Vagina (tissue), 2 donors: ENCODE measurements around the gene C1QTNF1. TPM values are rescaled to one million over a fixed set of nuclear protein-coding genes. Genes with fewer than 3 reads are reported as not detected.
A peak's percentile ranks its signal among the peaks of the same experiment; 100 is the strongest.
"Not testable (repeated sequence)": the region's sequence is repeated elsewhere in the genome, so short reads cannot be mapped to it uniquely, and the experiment has no call there.

Experiments used
- DNase-seq, 2 donors: peaks; one replicate each; pipeline ENCODE4 v3.0.0-alpha.2; 2017; ENCODE audit errors: extremely low spot score in 2 of 2
- H3K27ac ChIP-seq: fragments of 200-600 bp; sonication (generic); one replicate; pipeline ENCODE4 v1.5.1; 2019
- H3K27me3 ChIP-seq: fragments of 200-600 bp; sonication (generic); one replicate; pipeline ENCODE4 v1.5.1; 2019
- H3K36me3 ChIP-seq, 2 donors: fragments of 200-600 bp; sonication (generic); one replicate each; pipeline ENCODE4 v1.5.1; 2017 to 2019
- H3K4me1 ChIP-seq: fragments of 200-600 bp; sonication (generic); one replicate; pipeline ENCODE4 v1.5.1; 2019
- H3K4me3 ChIP-seq, 2 donors: fragments of 200-600 bp; sonication (generic); 1 replicate in 1 of 2; 2 replicates in 1 of 2; pipeline ENCODE4 v1.5.1; 2016 to 2019
- H3K9me3 ChIP-seq: fragments of 200-600 bp; sonication (generic); one replicate; pipeline ENCODE4 v1.5.1; 2019
- POLR2A ChIP-seq, 2 donors: fragments of 450-650 bp; IDR thresholded peaks; one replicate each; pipeline ENCODE4 v1.6.1; 2017; ENCODE audit warnings: antibody characterized with exemption in 2 of 2, mild to moderate bottlenecking in 2 of 2, moderate library complexity in 2 of 2
- POLR2AphosphoS5 ChIP-seq, 2 donors: sonication (generic); formaldehyde crosslinking; IDR thresholded peaks; one replicate each; pipeline ENCODE4 v1.9.0; 2017; ENCODE audit warnings: antibody characterized with exemption in 2 of 2, mild to moderate bottlenecking in 2 of 2, low read depth in 1 of 2; ENCODE audit not compliant: insufficient read depth in 1 of 2
- intact Hi-C: fragments of 100-400 bp; cut with DNase I; formaldehyde crosslinking; loops from one replicate; pipeline ENCODE4 v1.15.1; 2023
- total RNA-seq: library from RNA; depleted of rRNA; stranded (reverse); fragments of >200 nt; gene quantifications from one replicate; pipeline ENCODE4 v1.2.3, GENCODE V29; 2016
- TF ChIP-seq, protein P1 (sequence below), 3 experiments: fragments of 450-650 bp in 2 of 3; fragments of 200-600 bp in 1 of 3; sonication (generic) in 1 of 3; IDR thresholded peaks; one replicate each; pipeline ENCODE4 v1.5.1; 2017 to 2019; ENCODE audit warnings: antibody characterized with exemption in 3 of 3, mild to moderate bottlenecking in 2 of 3, moderate library complexity in 2 of 3

C1QTNF1 gene
- total RNA-seq, 1 donor from 2014 or later = 30.7 TPM

- TF ChIP-seq, protein P1, sequence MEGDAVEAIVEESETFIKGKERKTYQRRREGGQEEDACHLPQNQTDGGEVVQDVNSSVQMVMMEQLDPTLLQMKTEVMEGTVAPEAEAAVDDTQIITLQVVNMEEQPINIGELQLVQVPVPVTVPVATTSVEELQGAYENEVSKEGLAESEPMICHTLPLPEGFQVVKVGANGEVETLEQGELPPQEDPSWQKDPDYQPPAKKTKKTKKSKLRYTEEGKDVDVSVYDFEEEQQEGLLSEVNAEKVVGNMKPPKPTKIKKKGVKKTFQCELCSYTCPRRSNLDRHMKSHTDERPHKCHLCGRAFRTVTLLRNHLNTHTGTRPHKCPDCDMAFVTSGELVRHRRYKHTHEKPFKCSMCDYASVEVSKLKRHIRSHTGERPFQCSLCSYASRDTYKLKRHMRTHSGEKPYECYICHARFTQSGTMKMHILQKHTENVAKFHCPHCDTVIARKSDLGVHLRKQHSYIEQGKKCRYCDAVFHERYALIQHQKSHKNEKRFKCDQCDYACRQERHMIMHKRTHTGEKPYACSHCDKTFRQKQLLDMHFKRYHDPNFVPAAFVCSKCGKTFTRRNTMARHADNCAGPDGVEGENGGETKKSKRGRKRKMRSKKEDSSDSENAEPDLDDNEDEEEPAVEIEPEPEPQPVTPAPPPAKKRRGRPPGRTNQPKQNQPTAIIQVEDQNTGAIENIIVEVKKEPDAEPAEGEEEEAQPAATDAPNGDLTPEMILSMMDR (IDR thresholded peaks at IDR 0.05) = no peak
- TF ChIP-seq POLR2AphosphoS5 (IDR thresholded peaks at IDR 0.05; ENCODE audit: insufficient read depth in 1 of 2, low read depth in 1 of 2) (no peak), POLR2A (IDR thresholded peaks at IDR 0.05) (no peak)
Measured at GRCh38 chr17:79028496-79029326, 4.7 kb downstream of the C1QTNF1 start.

DNA sequence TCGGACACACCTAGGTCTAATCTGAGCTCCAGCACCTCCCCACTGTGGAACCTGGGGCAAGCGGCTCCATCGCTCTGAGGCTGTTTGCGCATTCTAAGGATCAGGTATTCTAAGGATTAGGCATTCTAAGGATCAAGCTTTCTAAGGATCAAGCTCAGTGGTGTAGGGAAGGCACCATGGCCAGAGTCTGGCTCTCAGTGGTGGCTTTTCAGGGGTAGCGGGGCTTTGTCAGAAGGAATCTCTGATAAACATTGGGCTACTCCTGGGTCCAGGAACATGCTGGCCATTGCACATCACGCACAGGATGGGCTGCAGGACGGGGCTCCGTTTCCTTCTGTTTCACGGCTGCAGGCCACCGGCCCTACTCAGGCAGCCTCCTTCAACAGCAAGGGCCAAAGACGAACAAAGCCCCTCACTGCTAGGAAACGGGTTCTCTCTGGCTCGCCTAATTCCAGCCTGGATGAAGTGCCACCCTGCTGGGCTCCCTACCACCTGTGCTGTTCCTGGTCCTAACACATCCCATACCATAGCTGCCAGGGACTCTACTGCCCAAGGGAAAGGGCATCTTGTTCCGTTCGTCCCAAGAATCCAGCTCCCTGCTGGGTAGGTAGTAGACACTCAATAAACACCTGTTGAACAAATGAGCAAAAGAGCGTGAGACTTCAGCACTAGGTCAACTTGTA lies 5.5 kb downstream of the C1QTNF1 start:
- TF ChIP-seq, protein P1 (IDR thresholded peaks at IDR 0.05) = no peak
- TF ChIP-seq POLR2A (IDR thresholded peaks at IDR 0.05) (no peak), POLR2AphosphoS5 (IDR thresholded peaks at IDR 0.05; ENCODE audit: insufficient read depth in 1 of 2, low read depth in 1 of 2) (no peak)
- intact Hi-C loops = no loop called here
- Histone ChIP-seq H3K27me3 (no peaks in the 10 kb centered on the region), H3K27ac (no peak overlapping the region), H3K36me3 (no peaks in the 10 kb centered on the region), H3K9me3 (no peaks in the 10 kb centered on the region), H3K4me1 (peaks cover 57% of the 10 kb centered on the region), H3K4me3 (no peak overlapping the region)
- DNase-seq = no peak

More at GRCh38 chr17:79028496-79029326, 4.7 kb downstream of the C1QTNF1 start:
- intact Hi-C loops = no loop called here
- Histone ChIP-seq H3K27me3 (no peaks in the 10 kb centered on the region), H3K9me3 (no peaks in the 10 kb centered on the region), H3K4me3 (no peak overlapping the region), H3K27ac (peak overlapping the region; percentile 78), H3K4me1 (peaks cover 58% of the 10 kb centered on the region), H3K36me3 (no peaks in the 10 kb centered on the region)
- no peak for DNase-seq

GRCh38 chr17:79030636-79031035 lies 6.7 kb downstream of the C1QTNF1 start:
- DNase-seq = not testable (repeated sequence)

DNA sequence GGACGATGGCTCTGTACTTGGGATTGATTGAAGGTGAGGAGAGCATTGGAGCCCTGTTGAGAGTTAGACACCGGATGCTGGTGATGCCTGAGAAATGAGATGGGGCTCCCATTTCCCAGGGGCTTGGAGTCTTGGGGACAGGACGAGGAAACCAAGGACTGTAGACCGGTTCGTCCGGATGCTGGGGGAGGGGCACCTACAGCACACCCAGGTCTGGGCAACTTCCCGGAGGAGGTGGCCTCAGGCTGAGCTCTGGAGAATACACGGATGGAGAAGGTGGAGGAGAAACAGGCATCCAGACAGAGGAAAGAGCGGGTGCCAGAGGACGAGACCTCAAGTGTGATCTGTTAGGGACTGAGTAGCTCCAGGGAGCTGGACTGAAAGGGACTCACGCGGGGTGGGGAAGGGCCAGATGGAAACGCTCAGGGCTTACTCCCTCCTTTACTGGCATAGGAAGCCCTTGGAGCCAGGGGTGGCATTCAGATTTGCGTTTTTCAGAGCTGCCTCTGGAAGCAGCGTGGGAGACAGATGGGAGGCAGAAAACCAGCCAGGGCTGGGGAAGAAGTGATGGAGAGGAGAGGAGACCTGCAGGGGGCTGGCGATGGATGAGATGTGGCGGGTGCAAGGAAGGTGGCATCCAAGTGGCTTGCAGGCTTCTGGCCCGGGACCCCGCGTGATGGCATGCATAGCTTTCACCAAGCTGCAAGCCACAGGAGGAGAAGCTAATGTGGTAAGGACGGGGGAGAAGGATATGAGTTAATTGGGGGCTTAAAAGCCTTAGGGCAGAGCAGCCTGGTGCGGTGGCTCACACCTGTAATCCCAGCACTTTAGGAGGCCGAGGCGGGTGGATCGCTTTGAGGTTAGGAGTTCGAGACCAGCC lies 8.3 kb downstream of the C1QTNF1 start:
- Histone ChIP-seq H3K27me3 (no peaks in the 10 kb centered on the region), H3K4me3 (no peak overlapping the region), H3K27ac (no peak overlapping the region), H3K9me3 (no peaks in the 10 kb centered on the region), H3K36me3 (no peaks in the 10 kb centered on the region), H3K4me1 (peaks cover 46% of the 10 kb centered on the region)
- no peak for TF ChIP-seq POLR2AphosphoS5 (IDR thresholded peaks at IDR 0.05; ENCODE audit: insufficient read depth in 1 of 2, low read depth in 1 of 2)
- TF ChIP-seq, protein P1 (IDR thresholded peaks at IDR 0.05) = no peak
- TF ChIP-seq POLR2A (IDR thresholded peaks at IDR 0.05) = no peak
- DNase-seq = no peak
- intact Hi-C loops = no loop called here

More at GRCh38 chr17:79030636-79031035, 6.7 kb downstream of the C1QTNF1 start:
- H3K36me3 ChIP-seq, H3K4me3 ChIP-seq, H3K27me3 ChIP-seq, H3K27ac ChIP-seq, H3K9me3 ChIP-seq, intact Hi-C loops: not testable (repeated sequence)
- peaks cover 56% of the 10 kb centered on the region for H3K4me1 ChIP-seq

GRCh38 chr17:79033046-79033616 lies 9.2 kb downstream of the C1QTNF1 start:
- Histone ChIP-seq H3K27ac (no peak overlapping the region), H3K4me1 (peaks cover 37% of the 10 kb centered on the region), H3K4me3 (no peak overlapping the region), H3K9me3 (no peaks in the 10 kb centered on the region), H3K27me3 (no peaks in the 10 kb centered on the region), H3K36me3 (no peaks in the 10 kb centered on the region)
- intact Hi-C loops = no loop called here
- TF ChIP-seq POLR2AphosphoS5 (IDR thresholded peaks at IDR 0.05; ENCODE audit: insufficient read depth in 1 of 2, low read depth in 1 of 2) (no peak), POLR2A (IDR thresholded peaks at IDR 0.05) (no peak)
- TF ChIP-seq, protein P1 (IDR thresholded peaks at IDR 0.05) = no peak
- DNase-seq = no peak
